ENCODE results near the gene ABCC8. TPM values are rescaled to one million over a fixed set of nuclear protein-coding genes. Genes with fewer than 3 reads are reported as not detected.

Gene ABCC8
- total and polyA plus RNA-seq, 2 experiments from 2014 or later: 2.2 TPM; not detected in 1

DNA sequence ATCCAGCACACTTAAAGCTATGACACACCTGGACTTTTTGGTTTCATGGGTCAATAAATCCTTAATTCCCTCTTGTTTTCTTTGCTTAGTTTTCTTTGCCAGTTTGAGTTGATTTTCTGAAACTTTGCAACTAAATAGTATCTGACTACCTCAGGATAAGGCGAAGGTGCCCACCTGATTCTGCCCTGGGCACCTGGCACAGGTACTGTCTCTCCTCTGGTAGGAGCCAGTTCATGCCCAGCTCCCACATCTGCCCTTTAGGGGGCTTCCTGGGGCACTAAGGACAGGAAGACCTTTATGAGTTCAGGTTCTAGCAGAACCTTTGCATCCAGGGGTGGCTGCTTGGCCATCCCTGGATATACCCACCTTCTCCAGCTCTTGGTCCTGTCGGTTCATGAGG, 68.6 kb downstream of the ABCC8 start:
- H4K20me1 ChIP-seq (ENCODE audit: insufficient read depth, poor library complexity, severe bottlenecking): no peaks in the 10 kb centered on the region
- H3K79me2 ChIP-seq: no peaks in the 10 kb centered on the region
- H3K4me1 ChIP-seq (ENCODE audit: insufficient read depth): peaks cover 7% of the 10 kb centered on the region
- no peaks in the 10 kb centered on the region for H3K9me2 ChIP-seq (replicated peaks; ENCODE audit: insufficient read depth)
- H3K4me3 ChIP-seq: no peak overlapping the region
- H2AFZ ChIP-seq: no peak overlapping the region
- no peak for DNase-seq (ENCODE audit: low spot score)
- TF ChIP-seq CTCF (IDR thresholded peaks at IDR 0.05; ENCODE audit: poor library complexity): no peak
- no peak for TF ChIP-seq EZH2 (IDR thresholded peaks at IDR 0.05; ENCODE audit: borderline replicate concordance)
- no peak for TF ChIP-seq EZH2phosphoT487 (IDR thresholded peaks at IDR 0.05; ENCODE audit: low read depth, severe bottlenecking, unreplicated experiment)
- H3K4me2 ChIP-seq: no peak overlapping the region
- 94% methylated on average over 2 of the region's 2 CpGs for whole genome bisulfite sequencing (ENCODE audit: low lambda C conversion rate, missing lambda C conversion rate)
- no peaks in the 10 kb centered on the region for H3K36me3 ChIP-seq (replicated peaks; ENCODE audit: insufficient read depth, low read depth)
- H3K27ac ChIP-seq: no peak overlapping the region
- no peaks in the 10 kb centered on the region for H3K9me3 ChIP-seq (ENCODE audit: low read depth)
- H3K27me3 ChIP-seq: peaks cover 2% of the 10 kb centered on the region

DNA sequence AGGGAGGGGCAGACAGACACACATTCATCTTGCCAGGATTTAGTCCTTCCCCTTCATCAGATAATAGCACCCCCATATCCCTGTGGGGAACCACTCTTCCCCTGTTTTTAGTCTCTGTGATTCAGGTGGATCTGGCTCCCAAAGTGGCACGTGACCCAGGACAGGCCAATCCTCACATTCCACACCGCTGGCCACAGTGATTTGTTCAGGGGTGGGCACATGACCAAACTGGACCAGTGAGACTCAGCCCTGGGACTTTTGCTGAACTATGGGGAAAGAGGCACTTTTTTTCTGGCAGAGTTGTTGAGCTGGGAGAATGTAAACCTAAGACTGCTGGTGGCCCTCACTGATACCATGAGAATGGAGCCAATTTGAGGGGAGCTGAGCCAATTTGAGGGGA, 69.1 kb downstream of the ABCC8 start:
- H4K20me1 ChIP-seq (ENCODE audit: insufficient read depth, poor library complexity, severe bottlenecking): no peaks in the 10 kb centered on the region
- TF ChIP-seq EZH2phosphoT487 (IDR thresholded peaks at IDR 0.05; ENCODE audit: low read depth, severe bottlenecking, unreplicated experiment): no peak
- no peak for TF ChIP-seq EZH2 (IDR thresholded peaks at IDR 0.05; ENCODE audit: borderline replicate concordance)
- TF ChIP-seq CTCF (IDR thresholded peaks at IDR 0.05; ENCODE audit: poor library complexity): no peak
- peaks cover 7% of the 10 kb centered on the region for H3K4me1 ChIP-seq (ENCODE audit: insufficient read depth)
- H3K9me2 ChIP-seq (replicated peaks; ENCODE audit: insufficient read depth): no peaks in the 10 kb centered on the region
- H3K4me2 ChIP-seq: no peak overlapping the region
- no peak overlapping the region for H3K27ac ChIP-seq
- H3K79me2 ChIP-seq: no peaks in the 10 kb centered on the region
- H3K4me3 ChIP-seq: no peak overlapping the region
- no peaks in the 10 kb centered on the region for H3K9me3 ChIP-seq (ENCODE audit: low read depth)
- H3K27me3 ChIP-seq: no peaks in the 10 kb centered on the region
- no peak for DNase-seq (ENCODE audit: low spot score)
- WGBS (ENCODE audit: low lambda C conversion rate, missing lambda C conversion rate): 94% methylated on average over 2 of the region's 2 CpGs
- no peak overlapping the region for H2AFZ ChIP-seq
- no peaks in the 10 kb centered on the region for H3K36me3 ChIP-seq (replicated peaks; ENCODE audit: insufficient read depth, low read depth)

DNA sequence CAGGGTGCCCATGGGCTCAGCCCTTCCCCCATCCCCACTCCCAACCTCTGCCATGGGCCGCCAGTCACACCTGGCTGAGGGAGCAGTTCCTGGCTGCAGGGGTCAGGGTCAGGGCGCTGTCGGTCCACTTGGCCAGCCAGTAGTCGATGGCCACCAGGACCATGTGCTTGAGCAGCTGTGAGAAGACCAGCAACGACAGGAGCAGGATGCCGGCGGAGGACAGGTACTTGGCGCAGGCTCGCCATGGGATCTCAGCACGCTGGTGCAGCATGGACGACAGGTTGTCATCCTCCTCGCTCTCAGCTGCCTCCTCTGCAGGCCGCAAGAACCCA, 69.9 kb downstream of the ABCC8 start:
- Histone ChIP-seq H3K27me3 (no peaks in the 10 kb centered on the region), H2AFZ (no peak overlapping the region), H3K4me2 (no peak overlapping the region), H3K9me3 (ENCODE audit: low read depth) (no peaks in the 10 kb centered on the region), H3K36me3 (replicated peaks; ENCODE audit: insufficient read depth, low read depth) (no peaks in the 10 kb centered on the region), H3K9me2 (replicated peaks; ENCODE audit: insufficient read depth) (no peaks in the 10 kb centered on the region), H3K27ac (no peak overlapping the region), H3K79me2 (no peaks in the 10 kb centered on the region), H4K20me1 (ENCODE audit: insufficient read depth, poor library complexity, severe bottlenecking) (no peaks in the 10 kb centered on the region), H3K4me1 (ENCODE audit: insufficient read depth) (peaks cover 7% of the 10 kb centered on the region), H3K4me3 (no peak overlapping the region)
- TF ChIP-seq EZH2phosphoT487 (IDR thresholded peaks at IDR 0.05; ENCODE audit: low read depth, severe bottlenecking, unreplicated experiment) (no peak), EZH2 (IDR thresholded peaks at IDR 0.05; ENCODE audit: borderline replicate concordance) (no peak), CTCF (IDR thresholded peaks at IDR 0.05; ENCODE audit: poor library complexity) (no peak)
- DNase-seq (ENCODE audit: low spot score): no peak
- 97% methylated on average over 11 of the region's 13 CpGs for WGBS (ENCODE audit: low lambda C conversion rate, missing lambda C conversion rate)

Measured in hepatocyte (in vitro differentiated cells).